ENCODE measurements around the gene MYL10.
"Not testable (repeated sequence)": the region's sequence is repeated elsewhere in the genome, so short reads cannot be mapped to it uniquely, and the experiment has no call there.

The MYL10 gene

DNA sequence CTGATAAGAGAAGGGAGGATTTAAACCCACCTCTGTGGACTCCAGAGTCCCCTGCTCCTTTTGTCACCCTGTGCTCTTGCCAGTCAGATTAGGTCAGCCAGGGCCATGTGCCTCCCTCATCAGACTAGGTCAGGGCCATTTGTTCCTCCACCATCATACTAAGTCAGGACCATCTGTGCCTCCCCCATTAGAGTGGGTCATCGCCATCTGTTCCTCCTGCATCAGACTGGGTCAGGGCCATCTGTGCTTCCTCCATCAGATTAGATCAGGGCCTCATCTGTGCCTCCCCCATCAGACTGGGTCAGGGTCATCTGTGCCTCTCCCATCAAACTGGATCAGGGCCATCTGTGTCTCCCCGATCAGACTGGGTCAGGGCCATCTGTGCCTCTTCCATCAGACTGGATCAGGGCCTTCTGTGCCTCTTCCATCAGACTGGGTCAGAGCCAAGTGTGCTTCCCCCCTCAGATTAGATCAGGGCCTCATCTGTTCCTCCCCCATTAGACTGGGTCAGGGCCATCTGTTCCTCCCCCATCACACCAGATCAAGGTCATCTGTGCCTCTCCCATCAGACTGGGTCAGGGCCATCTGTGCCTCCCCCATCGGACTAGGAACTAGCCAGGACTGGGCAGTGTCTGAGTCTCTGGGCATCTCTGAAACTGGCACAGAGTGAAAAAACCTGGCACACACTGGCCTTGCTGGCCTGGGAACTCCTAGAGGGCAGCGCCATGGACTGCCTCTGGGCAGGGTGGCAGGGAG, 11.5 kb downstream of the MYL10 start:
- no peak for DNase-seq

DNA sequence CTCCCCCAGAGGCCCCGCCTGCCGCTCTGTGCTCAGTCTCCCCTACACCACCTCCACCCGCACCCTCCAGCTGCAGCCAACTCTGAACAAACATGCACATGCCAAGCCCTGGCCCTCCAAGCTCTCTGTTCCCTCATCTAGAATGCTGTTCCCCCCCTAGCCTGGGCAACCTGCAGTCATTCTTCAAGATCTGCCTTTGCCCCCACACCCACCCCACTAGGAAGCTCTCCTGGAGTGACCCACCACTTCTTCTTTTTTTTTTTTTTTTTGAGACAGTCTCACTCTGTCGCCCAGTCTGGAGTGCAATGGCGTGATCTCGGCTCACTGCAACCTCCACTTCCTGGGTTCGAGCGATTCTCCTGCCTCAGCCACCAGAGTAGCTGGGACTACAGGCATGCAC, 13.7 kb downstream of the MYL10 start:
- no peak for DNase-seq

DNA sequence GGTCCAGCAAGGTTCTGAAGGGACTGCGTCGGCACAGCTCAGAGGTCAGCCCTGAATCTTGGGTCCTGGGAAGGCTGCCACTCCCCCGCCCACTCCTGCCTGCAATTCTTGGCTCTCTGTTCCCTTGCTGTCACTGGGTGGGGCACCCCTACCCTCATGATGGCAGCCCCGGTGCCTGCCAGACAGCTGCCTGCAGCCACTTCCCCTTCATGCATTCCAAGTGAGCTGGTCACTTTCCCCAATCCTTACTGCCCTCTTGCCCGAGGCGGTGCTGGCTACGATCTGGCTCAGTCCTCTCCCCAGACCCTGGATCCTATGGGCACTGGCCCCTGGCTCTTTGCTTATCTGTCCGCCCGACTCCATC, 14.2 kb downstream of the MYL10 start:
- no peak for DNase-seq

DNA sequence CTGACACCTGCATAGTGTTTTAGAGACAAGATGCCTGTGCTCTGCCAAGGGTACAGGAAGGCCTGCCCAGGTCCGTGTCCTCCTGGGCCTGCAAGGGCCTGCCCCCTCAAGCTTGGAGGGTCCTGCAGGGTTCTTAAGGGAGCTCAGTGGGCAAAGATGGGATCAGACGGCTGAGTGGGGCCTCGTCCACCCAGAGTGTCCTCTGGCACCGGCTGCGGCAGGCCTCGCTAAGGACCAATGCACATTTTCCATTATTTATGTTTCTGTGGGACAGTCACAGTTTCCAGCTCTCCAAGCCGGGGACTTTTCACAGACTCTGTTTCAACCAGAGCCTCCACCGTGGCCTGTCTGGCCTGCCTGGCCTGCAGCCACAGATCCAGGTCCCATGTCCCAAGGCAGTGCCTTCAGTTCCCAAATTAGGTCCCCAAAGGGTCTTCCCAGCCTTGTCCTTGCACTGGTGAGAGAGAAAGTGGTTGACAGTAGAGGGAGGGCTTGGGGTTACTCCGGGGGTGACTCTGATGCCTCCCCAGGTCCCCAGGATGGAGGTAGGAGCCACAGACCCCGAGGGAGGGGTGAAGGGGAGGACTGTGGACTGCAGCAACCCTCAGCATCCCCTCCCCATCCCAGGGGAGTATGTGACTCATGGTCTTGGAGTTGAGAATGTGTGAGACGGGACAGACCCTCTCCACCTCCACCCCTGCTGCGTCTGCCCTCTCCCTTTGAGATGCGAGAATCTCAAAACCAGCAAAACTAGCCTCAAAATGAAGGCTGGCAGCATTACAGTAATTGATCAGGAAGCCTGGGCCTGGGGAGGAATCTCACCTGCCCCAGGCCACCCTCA, 14.8 kb downstream of the MYL10 start:
- no peak for DNase-seq

DNA sequence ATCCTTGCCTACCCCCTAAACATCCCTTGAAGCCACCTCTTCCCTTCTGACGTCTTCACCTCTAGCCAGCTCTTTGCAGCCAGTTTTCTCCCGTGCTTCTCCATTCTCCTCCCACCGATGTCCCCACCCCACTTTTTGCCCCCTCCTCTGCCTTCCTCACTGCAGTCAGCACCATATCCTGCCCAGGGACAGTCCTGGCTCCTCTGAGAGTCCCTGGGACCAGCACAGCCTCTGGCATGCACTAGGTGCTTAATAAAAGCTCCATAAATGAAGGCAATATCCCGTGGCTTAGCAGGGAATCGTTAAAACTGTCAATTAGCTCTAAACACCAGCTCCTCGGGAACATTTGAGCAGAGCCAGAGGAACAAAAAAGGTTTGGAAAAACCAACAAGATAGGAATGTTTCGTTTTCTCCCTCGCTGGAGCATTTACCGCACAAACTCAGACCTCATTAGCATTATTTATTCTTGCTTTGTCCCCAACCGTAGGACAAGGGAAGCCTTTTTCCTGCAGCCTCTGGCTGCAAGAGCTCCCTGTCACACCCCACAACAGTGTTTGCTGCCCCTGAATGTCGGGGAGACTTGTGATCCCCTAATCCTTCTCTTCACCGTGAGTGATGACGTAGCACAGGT, 16.1 kb downstream of the MYL10 start:
- DNase-seq, result no peak

DNA sequence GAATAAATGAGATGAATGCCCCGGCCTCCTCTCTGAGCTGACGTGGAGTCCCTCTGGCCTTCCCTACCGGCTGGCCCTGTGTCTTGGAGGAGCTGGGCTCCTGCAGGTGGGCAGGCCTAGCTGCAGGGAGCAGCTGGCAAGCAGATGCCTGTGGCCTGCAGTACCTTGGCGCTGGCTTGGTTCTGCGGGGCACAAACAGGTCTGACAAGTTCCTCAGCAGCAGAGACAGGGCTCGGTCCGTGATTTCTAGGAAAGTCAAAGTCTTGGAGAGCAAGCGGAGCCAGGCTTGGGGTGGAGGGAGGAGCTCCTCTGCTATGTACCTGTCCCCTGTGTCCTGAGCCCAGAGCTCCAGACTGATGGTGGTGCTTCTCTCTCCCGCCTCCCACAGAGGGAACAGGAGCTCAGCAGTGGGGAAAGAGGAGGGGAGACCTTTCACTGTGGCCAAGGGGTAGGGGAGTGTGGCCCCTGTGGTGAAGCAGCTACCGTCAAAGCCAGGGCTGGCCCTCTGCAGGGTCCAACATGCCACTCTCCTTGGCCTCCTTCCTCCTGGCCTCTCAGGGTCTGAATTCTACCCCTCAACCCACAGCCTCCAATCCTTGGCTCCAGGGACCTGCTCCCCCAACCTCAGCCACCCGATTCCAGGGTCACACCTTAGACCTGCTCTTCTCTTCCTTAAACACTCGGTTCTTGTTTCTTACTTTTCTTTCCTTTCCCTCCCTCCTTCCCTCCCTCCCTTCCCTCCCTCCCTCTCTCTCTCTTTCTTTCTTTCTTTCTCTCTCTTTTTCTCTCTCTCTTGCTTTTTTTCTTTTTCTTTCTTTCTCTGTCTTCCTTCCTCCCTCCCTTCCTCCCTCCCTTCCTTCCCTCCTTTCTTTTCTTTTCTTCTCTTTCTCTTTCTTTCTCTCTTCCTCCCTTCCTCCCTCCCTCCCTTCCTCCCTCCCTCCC, 20.1 kb downstream of the MYL10 start:
- no peak for DNase-seq

DNA sequence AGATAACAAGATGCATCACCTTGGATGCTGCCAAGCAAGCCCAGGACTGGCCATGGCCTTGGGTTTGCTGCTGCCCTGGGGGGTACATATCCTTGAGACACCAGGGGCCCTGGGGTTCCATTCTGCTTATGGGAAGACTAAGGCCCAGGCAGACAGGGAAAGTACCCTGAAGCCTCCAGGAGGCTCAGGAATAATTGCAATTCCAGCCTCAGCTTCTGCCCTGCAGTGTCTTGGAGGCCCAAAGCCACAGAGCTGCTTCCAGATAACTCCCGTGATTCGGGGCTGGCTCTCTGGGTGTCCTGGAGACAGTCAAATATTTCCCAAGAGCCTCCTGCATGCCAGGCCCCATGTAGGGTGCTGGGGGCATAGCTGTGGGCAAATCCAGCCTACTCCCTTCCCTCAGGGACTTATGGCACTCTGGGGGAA, 22.6 kb downstream of the MYL10 start:
- no peak for DNase-seq

DNA sequence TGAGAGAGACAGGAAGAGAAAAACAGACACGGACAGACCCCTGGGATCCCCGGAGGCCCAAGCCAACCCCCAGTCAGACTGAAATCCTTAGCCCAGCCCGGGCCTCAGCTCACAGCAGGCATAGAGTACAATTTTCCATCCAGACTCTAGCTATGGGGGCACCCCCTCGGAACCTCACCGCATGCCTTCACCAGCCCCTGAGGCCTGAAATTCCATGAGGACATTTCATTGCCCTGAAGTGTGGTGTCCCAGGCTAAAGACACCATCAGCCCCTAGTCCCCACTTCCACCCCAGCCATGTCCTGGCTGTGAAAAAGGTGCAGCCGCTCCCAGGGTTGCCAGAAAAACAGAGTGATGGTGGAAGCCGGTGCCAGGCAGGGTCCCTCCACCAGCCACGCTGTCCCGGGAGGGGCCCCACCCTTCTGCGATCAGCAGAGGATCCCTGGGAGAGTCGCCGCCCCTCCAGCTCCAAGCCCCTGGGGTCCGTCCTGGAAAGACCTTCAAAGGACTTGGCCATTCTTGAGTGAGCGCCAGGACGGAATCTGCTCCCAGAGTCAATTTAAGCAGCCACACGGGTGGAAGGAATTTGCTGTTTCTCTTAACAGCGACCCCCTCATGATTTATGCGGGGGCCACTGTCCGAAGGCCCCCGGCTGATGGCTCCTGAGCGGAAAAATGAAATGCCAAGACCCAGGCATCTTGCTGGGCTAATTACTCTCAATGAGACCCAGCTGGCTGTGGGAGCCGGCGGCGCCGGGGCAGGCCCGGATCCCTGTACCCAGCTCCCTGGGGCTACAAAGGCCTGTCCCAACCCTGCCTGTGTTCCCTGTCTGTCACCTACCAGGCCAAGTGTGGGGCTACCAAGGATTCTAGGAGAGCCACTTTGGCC, 23.2 kb downstream of the MYL10 start:
- DNase-seq, result no peak

DNA sequence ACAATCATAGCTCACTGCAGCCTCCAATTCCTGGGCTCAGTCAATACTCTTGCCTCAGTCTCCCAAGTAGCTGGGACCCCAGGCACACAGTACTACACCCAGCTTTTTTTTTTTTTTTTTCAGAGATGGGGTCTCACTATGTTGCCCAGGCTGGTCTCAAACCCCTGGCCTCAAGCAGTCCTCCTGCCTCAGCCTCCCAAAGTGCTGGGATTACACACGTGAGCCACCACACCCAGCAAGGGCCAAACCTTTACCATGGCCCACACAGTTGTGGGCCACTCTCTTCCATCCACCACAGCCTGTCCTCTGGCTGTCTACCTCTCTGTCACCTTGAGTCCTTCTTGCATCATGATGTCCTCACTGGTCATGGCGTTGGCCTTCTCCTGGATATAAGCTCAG, 24.2 kb downstream of the MYL10 start:
- not testable (repeated sequence) for DNase-seq

DNA sequence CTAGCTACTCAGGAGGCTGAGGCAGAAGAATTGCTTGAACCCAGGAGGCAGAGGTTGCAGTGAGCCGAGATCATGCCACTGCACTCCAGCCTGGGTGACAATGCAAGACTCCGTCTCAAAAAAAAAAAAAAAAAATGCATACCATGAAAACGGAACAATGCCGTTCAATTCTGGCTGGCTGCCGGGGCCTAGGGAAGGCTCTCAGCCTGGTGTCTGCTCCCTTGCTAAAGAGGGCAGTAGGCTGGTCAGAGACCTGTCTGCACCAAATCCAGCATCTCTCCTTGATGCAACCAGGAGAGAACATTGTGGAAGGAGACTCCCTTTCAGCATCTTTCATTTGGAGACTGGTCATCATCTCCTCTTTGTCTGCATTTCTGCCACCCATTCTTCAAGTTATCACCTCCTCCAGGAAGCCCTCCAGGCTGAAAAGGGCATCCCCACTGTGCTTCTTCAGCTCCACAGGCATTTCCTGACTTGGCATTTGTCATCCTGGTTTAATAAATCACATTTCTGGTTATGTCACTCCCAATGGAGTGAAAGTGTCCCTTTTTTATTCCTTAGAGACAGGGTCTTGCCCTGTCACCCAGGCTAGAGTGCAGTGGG, 24.7 kb downstream of the MYL10 start:
- DNase-seq, result no peak

DNA sequence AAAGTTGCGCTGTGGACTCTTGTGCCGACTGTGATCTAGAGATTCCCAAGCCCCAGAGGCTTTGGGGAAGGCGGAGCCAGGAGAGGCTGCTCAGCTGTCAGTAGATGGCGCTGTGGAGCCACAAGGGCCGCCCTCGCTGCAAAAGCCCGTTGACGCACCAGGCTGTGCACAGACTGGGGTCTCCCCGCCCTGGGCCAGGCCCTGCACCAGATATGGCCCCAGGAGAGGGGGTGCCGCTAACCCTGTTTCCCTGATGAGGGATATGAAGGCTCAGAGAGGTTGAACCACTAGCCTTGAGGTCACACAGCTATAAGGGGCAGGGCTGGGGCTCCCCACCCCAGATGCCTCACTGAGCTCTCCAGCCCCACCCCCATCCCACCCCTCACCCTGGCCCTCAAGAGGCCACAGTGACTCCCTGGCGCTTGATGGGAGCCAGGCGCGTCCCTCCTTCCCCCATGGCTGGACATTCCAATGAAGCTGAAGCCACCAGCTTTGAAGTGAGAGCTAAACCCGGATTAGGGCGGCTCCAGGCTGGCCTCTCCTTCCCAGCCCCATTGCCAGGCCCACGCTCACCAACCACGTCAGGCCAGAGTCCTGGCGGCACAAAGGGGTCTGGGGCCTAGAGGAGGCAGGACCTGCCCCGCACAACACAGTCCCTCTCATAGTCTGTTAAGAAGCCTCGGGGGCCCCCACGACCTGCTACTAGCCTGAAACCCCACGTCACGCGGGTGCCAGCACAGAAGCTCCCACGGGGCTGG, 26.4 kb downstream of the MYL10 start:
- peak; percentile 5 to 56 (median 46) for DNase-seq

DNA sequence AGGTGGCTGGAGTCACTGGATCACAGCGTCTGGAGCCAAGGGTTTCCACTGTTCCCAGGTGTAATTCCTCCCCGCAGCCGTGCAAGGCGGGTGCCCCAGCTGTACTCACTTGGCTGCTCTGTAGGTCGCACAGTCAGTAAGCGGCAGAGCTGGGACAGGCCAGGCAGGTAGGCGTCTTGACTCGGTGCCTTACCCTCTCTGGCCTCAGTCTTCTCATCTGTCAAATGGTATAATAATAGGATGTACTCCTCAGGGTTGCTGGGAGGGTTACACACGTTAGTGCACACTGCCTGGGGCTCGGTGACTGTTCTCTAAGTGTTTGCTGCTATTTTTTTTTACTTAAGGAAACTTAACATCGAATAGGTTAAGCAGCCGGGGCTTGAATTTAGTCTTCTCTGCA, 27.0 kb downstream of the MYL10 start:
- DNase-seq, result no peak

DNA sequence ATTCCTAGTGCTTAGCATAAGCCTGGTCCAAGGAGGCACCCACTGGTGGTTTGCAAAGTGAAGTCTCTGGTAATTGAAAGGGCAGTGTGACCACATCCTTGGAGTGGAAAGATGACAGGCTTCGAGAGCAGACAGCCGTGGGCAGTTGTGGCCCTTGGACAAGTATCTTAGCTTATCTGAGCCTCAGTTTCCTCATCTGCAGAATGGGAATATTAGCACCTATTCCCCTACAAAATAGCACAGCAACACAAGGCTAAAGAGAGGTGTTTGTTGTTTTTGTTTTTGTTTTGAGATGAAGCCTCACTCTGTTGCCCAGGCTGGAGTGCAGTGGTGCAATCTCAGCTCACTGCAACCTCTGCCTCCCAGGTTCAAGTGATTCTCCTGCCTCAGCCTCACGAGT, 29.3 kb downstream of the MYL10 start:
- no peak for DNase-seq

DNA sequence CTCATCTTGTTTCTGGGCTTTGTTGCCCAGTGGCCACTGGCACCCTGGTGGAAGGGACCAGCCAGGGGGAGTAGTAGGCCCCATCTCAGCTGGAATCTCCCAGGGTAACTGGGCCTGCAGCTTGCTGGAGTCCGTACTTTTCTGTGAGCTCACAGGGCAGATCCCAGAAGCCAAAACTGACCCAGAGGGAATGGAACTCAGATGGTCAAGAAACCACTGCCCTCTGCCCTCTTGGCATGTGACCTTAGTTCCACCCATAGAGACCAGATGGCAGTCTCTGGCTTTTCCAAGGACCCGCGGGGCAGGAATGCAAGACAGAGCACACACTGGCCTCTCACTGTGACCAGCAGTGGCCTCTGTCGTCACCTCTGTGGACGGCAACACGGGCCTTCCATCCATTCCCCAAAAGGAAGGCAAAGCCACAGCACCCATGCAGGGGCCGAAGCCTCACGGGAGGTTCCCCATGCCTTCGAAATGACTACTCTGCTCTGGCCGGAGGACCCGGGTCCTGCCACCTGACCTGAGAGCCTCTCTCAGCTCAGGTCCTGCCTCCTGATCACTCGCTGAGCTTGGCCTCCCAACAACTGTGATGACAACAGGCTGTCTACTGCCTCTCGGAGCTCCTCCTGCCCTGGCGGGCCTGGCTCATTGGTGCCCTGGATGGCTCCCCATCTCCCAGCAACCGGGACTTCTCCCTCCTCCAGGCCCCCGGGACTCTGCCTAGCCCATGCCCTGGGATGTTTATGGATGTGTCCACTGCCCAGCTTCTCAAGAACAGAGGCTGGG, 29.9 kb downstream of the MYL10 start:
- DNase-seq, result no peak

DNA sequence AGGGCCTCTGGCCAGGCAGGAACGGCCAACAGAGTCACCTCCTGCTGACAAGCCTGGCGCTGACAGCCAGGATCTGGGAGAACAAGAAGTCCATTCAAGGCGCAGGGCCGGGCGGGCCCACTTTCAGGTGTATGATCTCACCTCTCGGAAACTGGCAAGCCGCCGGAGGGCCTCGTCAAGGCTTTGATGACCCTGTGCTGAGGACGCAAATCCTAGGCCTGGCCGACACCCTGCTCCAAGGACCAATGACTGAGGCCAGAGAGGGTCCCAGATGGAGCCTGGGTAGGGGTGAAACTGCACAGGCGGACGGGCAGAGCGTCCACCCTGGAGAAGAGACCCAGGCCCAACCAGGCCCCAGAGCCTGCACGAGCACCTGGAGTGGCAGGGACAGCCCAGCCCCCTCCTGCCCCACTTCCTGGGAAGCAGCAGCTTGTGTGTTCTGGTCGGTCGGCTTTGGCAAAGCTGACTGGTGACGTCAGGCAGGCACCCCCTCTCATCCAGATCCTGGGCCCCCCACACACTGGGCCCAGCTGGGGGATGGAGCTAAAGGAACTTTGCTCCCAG, 30.6 kb downstream of the MYL10 start:
- no peak for DNase-seq

DNA sequence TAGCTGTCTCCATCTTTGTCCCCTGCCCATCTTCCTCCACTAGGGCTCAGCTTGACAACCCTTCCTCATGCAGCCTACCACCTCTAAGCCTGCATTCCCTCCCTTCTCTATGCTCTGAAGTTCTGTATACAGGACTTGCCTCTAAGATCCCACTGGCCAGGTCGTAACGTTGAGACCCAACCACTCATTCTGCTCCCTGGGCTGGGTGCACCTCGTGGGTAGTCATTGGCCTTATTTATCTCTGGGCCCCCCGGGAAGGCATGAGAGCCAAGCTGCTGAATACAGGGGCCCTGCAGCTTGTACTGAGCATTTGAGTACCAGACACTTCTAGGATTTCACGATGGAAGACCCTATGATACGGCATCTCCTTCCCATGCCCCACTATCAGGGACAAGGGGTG, 31.2 kb downstream of the MYL10 start:
- DNase-seq, result no peak

DNA sequence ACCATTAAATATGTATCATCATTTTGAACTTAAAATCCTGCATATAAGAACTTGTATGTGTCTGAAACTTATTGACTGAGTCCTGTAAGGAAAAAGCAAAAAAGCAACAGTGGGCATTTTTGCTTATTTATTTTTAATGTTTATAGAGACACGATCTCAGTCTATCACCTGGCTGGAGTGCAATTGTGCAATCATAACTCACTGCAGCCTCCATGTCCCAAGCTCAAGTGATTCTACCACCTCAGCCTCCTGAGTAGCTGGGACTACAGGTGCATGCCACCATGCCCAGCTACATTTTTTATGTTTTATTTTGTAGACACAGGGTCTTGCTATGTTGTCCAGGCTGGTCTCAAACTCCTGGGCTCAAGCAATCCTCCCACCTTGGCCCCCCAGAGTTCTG, 32.2 kb downstream of the MYL10 start:
- no peak for DNase-seq

DNA sequence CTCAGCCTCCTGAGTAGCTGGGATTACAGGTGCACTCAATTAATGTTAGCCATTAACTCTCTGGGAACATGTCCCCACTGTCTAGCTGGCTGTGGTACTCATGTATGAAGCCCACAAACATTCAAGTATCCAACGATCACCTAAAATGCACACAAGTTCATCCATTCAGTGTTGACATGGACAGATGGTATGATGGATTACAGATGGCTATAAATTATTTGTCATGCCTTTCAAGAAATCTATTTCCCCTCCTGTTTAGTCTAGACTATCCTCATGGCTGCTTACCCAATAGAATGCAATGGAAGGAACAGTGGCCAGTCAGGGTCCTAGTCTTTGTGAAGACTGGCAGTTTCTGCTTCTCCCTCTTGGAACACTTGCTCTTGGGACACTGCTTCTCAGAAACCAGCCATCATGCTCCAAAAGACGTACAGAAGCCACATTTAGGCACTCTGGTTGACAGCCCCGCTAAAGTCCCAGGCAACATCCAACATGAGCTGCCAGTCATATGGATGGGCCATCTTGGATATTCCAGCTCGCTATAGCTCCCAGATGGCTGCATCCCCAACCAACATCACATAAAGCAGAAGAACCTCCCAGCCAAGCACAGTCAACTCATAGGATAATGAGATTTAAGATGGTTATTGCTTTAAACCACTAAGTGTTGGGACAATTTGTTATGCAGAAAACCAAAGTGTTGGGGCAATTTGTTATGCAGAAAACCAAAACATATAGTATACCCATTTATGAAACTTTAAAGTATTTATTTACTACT, 33.1 kb downstream of the MYL10 start:
- no peak for DNase-seq
